ENCODE results near the gene SUMF1. TPM values are rescaled to one million over a fixed set of nuclear protein-coding genes. Genes with fewer than 3 reads are reported as not detected.
A peak's percentile ranks its signal among the peaks of the same experiment; 100 is the strongest.

SUMF1 gene
- total and polyA plus RNA-seq, 2 donors (not counting 1 experiment from before 2014, with no cell fraction given) = 10.3 to 21.2 TPM

- Mint-ChIP-seq H3K4me1 (peaks cover 95% of the 10 kb centered on the region), H3K27ac (peak overlapping the region; percentile 93), H3K27me3 (no peaks in the 10 kb centered on the region), H3K4me3 (peak overlapping the region; percentile 73), H3K9me3 (ENCODE audit: insufficient read depth) (no peaks in the 10 kb centered on the region)
- Histone ChIP-seq H3K4me1 (ENCODE audit: control insufficient read depth in 2 of 2, insufficient read depth in 2 of 2, low read length in 2 of 2) (peaks cover 91 to 93% of the 10 kb centered on the region in 2 donors), H3K4me2 (replicated peaks; ENCODE audit: low read depth, low read length, poor library complexity, severe bottlenecking) (peak overlapping the region; percentile 68), H3K79me2 (ENCODE audit: control insufficient read depth, insufficient read depth, low read length) (peaks cover 89% of the 10 kb centered on the region), H3K9ac (ENCODE audit: low read length) (peak overlapping the region; percentile 59), H3K9me3 (ENCODE audit: control extremely low read depth in 1 of 3, control insufficient read depth in 2 of 3, insufficient read depth in 1 of 3, low read length in 2 of 3) (no peaks in the 10 kb centered on the region), H2AFZ (ENCODE audit: insufficient read depth, low read depth, low read length, poor library complexity, severe bottlenecking) (no peak overlapping the region), H3K27me3 (replicated peaks in 1 of 4; ENCODE audit: control extremely low read depth in 1 of 4, control insufficient read depth in 3 of 4, insufficient read depth in 4 of 4, low read length in 3 of 4) (no peaks in the 10 kb centered on the region), H3K4me3 (ENCODE audit: control extremely low read depth in 1 of 5, extremely low read depth in 1 of 5, insufficient read depth in 1 of 5, low read depth in 2 of 5, low read length in 4 of 5) (peak overlapping the region in 3 of 5 experiments; percentile 13 to 56 (median 24)), H3K27ac (ENCODE audit: low read length in 2 of 2) (peak overlapping the region; percentile 81 to 98), H4K20me1 (ENCODE audit: control insufficient read depth, insufficient read depth, low read length, poor library complexity, severe bottlenecking) (peaks cover 16% of the 10 kb centered on the region), H3K36me3 (replicated peaks in 1 of 2; ENCODE audit: control extremely low read depth in 1 of 2, control insufficient read depth in 1 of 2, extremely low read depth in 1 of 2, insufficient read depth in 2 of 2, low read length in 1 of 2) (peaks cover 8 to 24% of the 10 kb centered on the region in 2 experiments)
- no peak for TF ChIP-seq EZH2 (IDR thresholded peaks at IDR 0.05; ENCODE audit: borderline replicate concordance, insufficient read depth, low read depth, low read length, poor library complexity, severe bottlenecking)
- TF ChIP-seq, protein P1, sequence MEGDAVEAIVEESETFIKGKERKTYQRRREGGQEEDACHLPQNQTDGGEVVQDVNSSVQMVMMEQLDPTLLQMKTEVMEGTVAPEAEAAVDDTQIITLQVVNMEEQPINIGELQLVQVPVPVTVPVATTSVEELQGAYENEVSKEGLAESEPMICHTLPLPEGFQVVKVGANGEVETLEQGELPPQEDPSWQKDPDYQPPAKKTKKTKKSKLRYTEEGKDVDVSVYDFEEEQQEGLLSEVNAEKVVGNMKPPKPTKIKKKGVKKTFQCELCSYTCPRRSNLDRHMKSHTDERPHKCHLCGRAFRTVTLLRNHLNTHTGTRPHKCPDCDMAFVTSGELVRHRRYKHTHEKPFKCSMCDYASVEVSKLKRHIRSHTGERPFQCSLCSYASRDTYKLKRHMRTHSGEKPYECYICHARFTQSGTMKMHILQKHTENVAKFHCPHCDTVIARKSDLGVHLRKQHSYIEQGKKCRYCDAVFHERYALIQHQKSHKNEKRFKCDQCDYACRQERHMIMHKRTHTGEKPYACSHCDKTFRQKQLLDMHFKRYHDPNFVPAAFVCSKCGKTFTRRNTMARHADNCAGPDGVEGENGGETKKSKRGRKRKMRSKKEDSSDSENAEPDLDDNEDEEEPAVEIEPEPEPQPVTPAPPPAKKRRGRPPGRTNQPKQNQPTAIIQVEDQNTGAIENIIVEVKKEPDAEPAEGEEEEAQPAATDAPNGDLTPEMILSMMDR (IDR thresholded peaks at IDR 0.05) = no peak
- no peak for DNase-seq
- WGBS (ENCODE audit: insufficient coverage) = 50% methylated on average over 4 of the region's 6 CpGs
- intact Hi-C loops (cut with micrococcal nuclease) = loop anchor here (1.0 kb wide), 1 partner anchor 11 kb away; no protein-coding TSS in a partner anchor
- POLR2A ChIA-PET = interaction anchor here (1.8 to 5.3 kb wide), 2 partner anchors 7 to 12 kb away, joined by 6 to 96 read pairs; partner anchors contain the start of gene ITPR1
- ATAC-seq (ENCODE audit: low read depth) = no peak
- CTCF ChIA-PET = interaction anchor here (1.1 to 9.5 kb wide), 4 partner anchors 11 to 127 kb away, joined by 4 to 66 read pairs (median 10); partner anchors contain the start of gene ITPR1
Observed at GRCh38 chr3:4505688-4506558, 38.9 kb upstream of the SUMF1 start.
